Subcutaneous preadipocyte (primary cell): Measurements from ENCODE around the gene ALKBH1. TPM values are rescaled to one million over a fixed set of nuclear protein-coding genes. Genes with fewer than 3 reads are reported as not detected.

Source experiments
- small RNA-seq: library from RNA; depleted of rRNA; stranded (forward); fragments of <200 nt; gene quantifications from one replicate; pipeline ENCODE3, GENCODE V24; 2012
- total RNA-seq: library from RNA; depleted of rRNA; stranded (reverse); fragments of >200 nt; gene quantifications from 2 replicates; pipeline ENCODE4 v1.2.3, GENCODE V29; 2012

ALKBH1 gene
- 10.7 and 10.9 TPM in 2 replicates for total RNA-seq

GRCh38 chr14:77707724-77708408, at the start of gene ALKBH1, which contains the start of gene SLIRP:
ALKBH1 (minus strand) TSS chr14:77708023; CDS start chr14:77708004, 19 bp downstream.
SLIRP (plus strand) TSS chr14:77708103; CDS start chr14:77708112, 9 bp downstream.

Small RNAs within 50 kb of the gene (small RNA-seq; reads per million reads assigned to genes)
- not detected for gene COX6CP11

Other genes starting within 250 kb of the ALKBH1 start
- gene AHSA1, start 249.9 kb downstream of the ALKBH1 start, total RNA-seq: 80.3 and 81.9 TPM in 2 replicates
- not detected in 2 replicates for gene ISM2, start 209.2 kb downstream of the ALKBH1 start, total RNA-seq
- gene SPTLC2, start 91.4 kb downstream of the ALKBH1 start, total RNA-seq: 22.8 and 30.5 TPM in 2 replicates
- gene SLIRP, start 80 bp upstream of the ALKBH1 start, total RNA-seq: 110 and 132 TPM in 2 replicates
- gene SNW1, start 53.1 kb upstream of the ALKBH1 start, total RNA-seq: 58.6 and 62.8 TPM in 2 replicates
- gene ADCK1, start 92.1 kb upstream of the ALKBH1 start, total RNA-seq: 3.5 and 7.0 TPM in 2 replicates